GM18861 (cell line): ENCODE data around the gene RNU4-1.
"Not testable (repeated sequence)": the region's sequence is repeated elsewhere in the genome, so short reads cannot be mapped to it uniquely, and the experiment has no call there.

ENCODE experiments used
- ATAC-seq: cut with Tn5 transposase; IDR thresholded peaks from one replicate; pipeline ENCODE4 v1.9.1; 2021; ENCODE audit not compliant: unreplicated experiment

RNU4-1 gene

GRCh38 chr12:120259418-120260202 lies 33.4 kb downstream of the RNU4-1 start:
- no peak for ATAC-seq

DNA sequence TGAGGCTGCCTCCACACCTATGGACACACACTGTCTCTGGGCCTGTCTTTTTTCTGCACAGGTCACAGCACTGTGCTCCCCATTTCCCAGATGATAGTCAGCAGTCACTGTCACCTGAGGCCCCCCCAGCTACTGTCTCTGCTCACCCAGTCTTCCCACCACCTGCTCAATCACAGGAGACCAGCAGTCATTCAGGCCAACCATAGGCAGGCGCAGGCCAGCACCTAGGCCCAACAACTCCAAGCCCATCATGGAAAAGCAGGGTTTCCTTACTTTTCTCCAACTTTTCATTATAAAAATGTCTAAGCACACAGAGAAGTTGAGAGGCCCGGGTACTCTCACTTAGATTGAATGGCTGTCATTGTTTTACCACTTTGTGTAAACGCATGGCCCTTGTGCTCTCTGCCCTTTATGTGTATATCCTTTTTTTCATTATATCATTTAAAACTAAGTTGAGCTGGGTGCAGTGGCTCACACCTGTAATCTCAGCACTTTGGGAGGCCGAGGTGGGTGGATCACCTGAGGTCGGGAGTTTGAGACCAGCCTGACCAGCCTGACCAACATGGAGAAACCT lies 34.6 kb downstream of the RNU4-1 start:
- no peak for ATAC-seq

- no peak for ATAC-seq
These were observed 35.8 kb downstream of the RNU4-1 start for GRCh38 chr12:120257041-120257821.

GRCh38 chr12:120254809-120255208 lies 38.2 kb downstream of the RNU4-1 start:
- no peak for ATAC-seq

DNA sequence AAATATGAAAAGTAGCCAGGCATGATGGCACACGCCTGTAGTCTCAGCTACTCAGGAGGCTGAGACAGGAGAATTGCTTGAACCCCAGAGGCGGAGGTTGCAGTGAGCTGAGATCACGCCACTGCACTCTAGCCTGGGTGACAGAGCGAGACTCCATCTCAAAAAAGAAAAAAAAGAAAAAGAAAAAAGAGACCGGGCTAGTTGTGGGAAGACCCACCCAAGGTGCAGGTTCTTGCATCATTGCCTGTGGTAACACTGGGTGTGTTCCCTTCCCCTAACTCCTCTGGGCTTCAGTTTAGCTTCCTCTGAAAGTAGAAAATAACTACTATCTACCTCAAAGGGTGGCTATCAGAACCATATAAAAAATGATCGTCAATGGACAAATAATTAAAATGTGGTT lies 39.7 kb downstream of the RNU4-1 start:
- not testable (repeated sequence) for ATAC-seq

GRCh38 chr12:120252071-120252906 lies 40.7 kb downstream of the RNU4-1 start:
- ATAC-seq = peak; percentile 60

DNA sequence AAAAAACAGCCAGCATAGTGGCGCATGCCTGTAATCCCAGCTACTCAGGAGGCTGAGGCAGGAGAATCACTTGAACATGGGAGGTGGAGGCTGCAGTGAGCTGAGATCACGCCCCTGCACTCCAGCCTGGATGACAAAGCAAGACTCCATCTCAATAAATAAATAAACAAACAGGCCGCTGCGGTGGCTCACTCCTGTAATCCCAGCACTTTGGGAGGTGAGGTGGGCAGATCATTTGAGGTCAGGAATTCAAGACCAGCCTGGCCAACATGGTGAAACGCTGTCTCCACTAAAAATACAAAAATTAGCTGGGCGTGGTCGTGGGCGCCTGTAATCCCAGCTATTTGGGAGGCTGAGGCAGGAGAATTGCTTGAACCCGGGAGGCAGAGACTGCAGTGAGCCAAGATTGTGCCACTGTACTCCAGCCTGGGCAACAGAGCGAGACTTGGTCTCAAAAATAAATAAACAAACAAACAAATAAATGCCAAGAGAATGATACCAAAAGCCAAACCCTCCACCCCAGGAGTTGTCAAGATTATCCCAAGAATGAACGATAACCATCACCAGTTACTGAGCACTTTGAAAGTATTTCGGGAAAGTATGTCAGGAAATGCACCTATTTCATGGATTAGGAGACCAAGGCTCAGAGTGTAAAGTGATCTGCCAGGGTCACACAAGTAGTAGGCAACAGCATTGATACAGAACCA lies 41.5 kb downstream of the RNU4-1 start:
- ATAC-seq = not testable (repeated sequence)

- no peak for ATAC-seq
These were observed 42.9 kb downstream of the RNU4-1 start for GRCh38 chr12:120249875-120250795.

DNA sequence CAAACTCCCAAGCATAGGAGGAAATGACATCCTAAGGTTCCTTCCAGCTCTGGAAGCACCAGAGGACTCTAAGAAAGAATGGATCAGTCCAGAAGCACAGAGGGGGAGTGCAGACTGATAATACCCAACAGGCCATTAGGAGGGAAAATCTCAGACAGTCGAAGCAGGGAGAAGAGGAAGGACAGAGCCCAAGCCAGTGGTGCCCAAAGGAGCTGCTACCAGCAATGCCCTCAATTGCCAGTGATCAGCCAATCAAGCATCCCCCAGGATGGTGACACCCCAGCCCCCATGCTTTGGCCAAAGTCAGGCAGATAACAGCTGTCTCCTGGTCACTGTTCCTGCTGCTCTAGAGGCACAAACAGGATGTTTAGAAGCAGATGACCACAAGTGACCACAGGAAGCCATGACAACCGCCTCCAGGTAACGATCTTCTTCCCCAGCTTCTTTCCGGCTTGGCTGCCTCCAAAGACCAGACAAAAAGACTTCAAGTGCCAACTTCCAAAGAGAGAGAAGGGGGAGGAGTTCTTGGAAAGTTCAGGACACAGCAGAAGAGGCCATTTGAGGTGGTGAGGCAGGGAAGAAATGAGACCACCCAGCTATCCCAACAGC lies 43.7 kb downstream of the RNU4-1 start:
- ATAC-seq = no peak

DNA sequence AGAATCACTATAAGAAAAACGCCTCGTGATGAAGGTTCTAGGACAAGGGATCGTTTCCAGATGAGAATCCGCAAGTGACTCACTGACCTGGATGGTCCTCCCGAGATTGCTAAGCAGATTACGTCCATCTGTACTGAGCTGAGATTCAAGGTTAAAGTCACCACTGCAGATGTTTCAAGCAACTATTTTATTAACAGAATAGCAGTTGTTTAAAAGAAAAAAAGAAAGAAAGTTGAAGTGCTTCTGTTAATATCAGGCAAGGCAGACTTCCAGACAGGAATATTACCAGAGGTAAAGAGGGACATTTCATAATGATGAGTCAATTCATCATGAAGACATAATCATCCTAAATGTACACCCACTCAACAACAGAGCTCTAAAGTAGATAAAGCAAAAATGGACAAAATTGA lies 45.4 kb downstream of the RNU4-1 start:
- ATAC-seq = no peak

DNA sequence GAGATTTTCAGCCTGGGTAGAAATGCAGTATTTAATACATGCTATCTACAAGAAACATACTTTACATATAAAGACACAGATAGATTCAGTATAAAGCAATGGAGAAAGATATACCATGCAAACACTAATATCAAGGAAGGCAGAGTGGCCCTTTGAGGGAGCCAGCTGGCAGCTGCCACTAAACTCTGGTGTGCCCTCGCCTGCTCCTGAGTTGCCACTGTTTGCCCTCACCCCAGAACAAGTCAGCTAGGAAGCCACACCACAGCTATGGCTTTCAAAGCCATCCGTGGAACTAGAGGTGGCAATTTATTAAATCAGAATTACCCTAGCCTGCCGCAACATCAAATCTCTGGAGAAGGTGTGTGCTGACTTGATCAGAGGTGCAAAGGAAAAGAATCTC lies 45.9 kb downstream of the RNU4-1 start:
- ATAC-seq = no peak

DNA sequence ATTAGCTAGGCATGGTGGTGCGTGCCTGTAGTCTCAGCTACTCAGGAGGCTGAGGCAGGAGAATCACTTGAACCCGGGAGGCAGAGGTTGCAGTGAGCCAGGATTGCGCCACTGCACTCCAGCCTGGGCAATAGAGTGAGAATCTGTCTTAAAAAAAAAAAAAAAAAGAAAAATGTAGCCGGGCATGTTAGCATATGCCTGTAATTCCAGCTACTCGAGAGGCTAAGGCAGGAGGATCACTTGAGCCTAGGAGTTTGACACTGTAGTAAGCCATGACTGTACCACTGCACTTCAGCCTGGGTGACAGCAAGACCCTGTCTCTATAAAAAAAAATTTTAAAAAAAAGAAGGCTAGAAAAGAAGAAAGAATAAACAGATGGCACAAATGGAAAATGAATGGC lies 46.3 kb downstream of the RNU4-1 start:
- ATAC-seq = not testable (repeated sequence)
